Measurements from ENCODE around the gene EIF5A.

DNA sequence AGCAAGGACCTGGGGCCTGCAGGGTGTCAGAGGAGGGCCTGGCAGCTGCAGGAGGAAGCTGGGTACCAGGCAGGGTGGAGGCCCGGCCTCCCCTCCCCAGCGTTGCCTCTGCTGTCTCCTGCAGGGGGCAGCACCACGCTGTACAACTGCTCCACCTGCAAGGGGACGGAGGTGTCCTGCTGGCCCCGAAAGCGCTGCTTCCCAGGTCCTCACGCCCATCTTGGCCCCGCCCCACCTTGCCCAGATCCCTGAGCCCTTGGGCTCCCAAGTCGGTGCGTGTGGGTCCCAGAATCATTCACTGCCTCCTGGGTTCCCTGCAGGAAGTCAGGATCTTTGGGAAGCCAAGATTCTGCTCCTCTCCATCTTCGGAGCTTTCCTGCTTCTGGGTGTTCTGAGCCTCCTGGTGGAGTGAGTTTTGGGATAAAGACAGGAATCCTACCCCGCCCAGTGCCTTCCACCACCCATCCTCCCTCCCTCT lies 48.7 kb downstream of the EIF5A start:
- TF ChIP-seq POLR2A (IDR thresholded peaks at IDR 0.05) (no peak), CTCF (IDR thresholded peaks at IDR 0.05) (peak; percentile 49 to 85 (median 79))

All from thyroid gland (tissue), 4 donors.